ENCODE measurements around the gene DRICH1. TPM values are rescaled to one million over a fixed set of nuclear protein-coding genes. Genes with fewer than 3 reads are reported as not detected.
"Not testable (repeated sequence)": the region's sequence is repeated elsewhere in the genome, so short reads cannot be mapped to it uniquely, and the experiment has no call there.

The DRICH1 gene, protein sequence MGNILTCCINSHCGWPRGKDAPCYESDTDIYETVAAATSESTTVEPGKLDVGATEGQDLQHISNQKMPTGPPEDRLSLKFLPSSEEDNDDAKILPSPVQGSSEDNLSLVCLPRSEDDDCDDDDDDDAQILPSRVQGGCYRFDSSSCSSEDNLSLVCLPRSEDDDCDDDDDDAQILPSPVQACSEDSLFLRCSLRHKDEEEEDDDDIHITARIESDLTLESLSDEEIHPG
- not detected for total RNA-seq
- long read RNA-seq = 0 reads

DNA sequence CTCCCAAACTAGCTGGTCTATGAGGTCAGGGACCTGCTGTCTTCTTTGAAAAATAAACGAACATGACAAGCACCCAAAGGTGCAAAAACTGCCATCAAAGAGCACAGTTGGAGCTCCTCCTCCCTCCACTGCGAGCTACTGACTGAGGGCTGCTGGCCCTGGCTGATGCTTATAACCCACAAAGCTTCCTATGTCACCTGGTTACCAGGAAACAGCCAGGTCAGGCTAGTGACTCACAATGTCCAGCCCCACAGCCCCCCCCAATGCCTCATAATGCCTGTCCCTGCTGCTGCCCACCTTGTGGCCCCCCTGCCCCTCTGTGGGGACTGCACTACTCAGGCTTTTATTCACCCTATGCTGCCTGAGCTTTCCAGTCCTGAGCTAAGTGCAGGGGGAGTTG lies at the start of gene DRICH1:
Gene DRICH1, minus strand, starts transcription at position 144 of the 400 bp plus-strand sequence. CDS start 298 bp downstream, outside the sequence.
- no peak within 1 kb of the TSS for H3K4me3 ChIP-seq
- TF ChIP-seq, protein P1, sequence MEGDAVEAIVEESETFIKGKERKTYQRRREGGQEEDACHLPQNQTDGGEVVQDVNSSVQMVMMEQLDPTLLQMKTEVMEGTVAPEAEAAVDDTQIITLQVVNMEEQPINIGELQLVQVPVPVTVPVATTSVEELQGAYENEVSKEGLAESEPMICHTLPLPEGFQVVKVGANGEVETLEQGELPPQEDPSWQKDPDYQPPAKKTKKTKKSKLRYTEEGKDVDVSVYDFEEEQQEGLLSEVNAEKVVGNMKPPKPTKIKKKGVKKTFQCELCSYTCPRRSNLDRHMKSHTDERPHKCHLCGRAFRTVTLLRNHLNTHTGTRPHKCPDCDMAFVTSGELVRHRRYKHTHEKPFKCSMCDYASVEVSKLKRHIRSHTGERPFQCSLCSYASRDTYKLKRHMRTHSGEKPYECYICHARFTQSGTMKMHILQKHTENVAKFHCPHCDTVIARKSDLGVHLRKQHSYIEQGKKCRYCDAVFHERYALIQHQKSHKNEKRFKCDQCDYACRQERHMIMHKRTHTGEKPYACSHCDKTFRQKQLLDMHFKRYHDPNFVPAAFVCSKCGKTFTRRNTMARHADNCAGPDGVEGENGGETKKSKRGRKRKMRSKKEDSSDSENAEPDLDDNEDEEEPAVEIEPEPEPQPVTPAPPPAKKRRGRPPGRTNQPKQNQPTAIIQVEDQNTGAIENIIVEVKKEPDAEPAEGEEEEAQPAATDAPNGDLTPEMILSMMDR (IDR thresholded peaks at IDR 0.05; ENCODE audit: borderline replicate concordance) = no peak
- H3K4me1 ChIP-seq = no peaks in the 10 kb centered on the region
- intact Hi-C loops (cut with micrococcal nuclease) = no loop called here
- no peaks in the 10 kb centered on the region for H3K36me3 ChIP-seq
- no peak within 1 kb of the TSS for H3K27ac ChIP-seq (replicated peaks)
- H3K9me3 ChIP-seq (replicated peaks) = no peaks in the 10 kb centered on the region
- H3K27me3 ChIP-seq (ENCODE audit: low read depth) = no peaks in the 10 kb centered on the region
- DNase-seq = no peak

DNA sequence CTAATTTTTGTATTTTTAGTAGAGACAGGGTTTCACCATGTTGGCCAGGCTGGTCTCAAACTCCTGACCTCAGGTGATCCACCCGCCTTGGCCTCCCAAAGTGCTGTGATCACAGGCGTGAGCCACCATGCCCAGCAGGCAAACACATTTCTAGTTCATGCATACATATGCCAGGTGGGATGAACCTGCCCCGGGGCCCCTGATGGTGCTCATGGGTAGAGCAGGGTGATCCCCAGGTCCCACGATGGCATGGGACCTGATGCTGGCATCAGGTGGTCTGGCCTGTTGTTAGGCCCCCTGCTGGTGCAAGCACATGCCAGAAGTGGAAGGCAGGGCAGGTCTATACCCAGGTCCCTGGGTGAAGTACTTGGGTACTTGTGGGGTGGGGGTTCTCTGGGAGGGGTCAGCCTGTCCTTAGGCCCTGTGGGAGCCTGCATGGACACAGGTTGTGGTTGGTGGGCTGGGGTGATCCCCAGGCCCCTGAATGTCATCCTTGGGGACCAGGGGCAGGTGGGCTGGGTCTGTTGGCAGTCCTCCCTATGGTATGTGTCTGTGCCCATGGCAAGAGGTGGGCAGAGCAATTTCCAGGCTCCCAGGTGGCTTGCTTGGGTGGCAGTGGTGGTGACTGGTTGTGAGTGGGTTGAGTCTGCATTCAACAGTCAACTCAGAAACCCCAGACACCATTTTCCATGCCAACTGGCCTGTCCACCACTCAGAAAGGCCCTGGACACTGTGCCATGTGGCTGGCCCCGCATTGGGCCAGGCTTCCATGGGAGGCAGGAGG lies 49.1 kb upstream of the DRICH1 start:
- Histone ChIP-seq H3K9me3 (replicated peaks) (no peaks in the 10 kb centered on the region), H3K27ac (replicated peaks) (no peak overlapping the region), H3K27me3 (ENCODE audit: low read depth) (no peaks in the 10 kb centered on the region), H3K36me3 (no peaks in the 10 kb centered on the region), H3K4me3 (no peak overlapping the region), H3K4me1 (peaks cover 21% of the 10 kb centered on the region)
- TF ChIP-seq, protein P1 (IDR thresholded peaks at IDR 0.05; ENCODE audit: borderline replicate concordance) = no peak
- intact Hi-C loops (cut with micrococcal nuclease) = no loop called here
- no peak for DNase-seq

DNA sequence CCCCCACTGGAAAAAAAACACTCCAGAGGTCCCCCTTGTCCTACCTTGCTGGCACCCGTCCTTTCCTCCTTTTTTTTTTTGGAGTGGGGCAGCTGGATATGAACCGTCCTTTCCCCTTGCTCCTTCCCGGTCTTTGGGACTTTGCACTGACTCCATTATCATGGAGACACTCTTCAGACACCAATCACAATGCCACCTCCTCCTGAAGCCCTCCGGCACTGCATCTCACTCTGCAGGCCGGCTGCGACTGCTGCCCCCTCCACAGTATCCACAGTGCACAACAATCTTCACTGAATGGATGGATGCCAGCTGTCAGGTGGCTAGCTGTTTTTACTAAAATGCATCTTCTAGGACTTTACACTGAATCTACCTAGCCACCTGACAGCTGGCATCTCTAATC lies 46.0 kb upstream of the DRICH1 start:
- intact Hi-C loops (cut with micrococcal nuclease) = no loop called here
- Histone ChIP-seq H3K4me3 (no peak overlapping the region), H3K27me3 (ENCODE audit: low read depth) (no peaks in the 10 kb centered on the region), H3K36me3 (no peaks in the 10 kb centered on the region), H3K27ac (replicated peaks) (no peak overlapping the region), H3K9me3 (replicated peaks) (no peaks in the 10 kb centered on the region), H3K4me1 (peaks cover 14% of the 10 kb centered on the region)
- DNase-seq = no peak
- TF ChIP-seq, protein P1 (IDR thresholded peaks at IDR 0.05; ENCODE audit: borderline replicate concordance) = no peak

DNA sequence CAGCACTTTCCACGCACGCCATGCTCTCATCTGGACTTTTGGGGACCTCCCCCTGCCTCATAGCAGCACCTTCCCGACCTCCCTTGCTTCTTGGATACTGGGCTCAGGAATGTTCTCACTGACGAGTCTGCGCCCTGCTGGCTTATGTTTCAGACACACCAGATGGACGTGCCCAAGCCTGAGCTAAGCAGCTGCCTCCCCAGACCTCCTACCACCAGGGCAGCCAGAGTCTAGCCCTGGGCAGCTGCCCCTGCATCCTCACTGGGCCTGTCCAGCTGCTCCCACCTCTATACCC lies 45.5 kb upstream of the DRICH1 start:
- H3K27me3 ChIP-seq (ENCODE audit: low read depth) = no peaks in the 10 kb centered on the region
- H3K27ac ChIP-seq (replicated peaks) = no peak overlapping the region
- H3K4me1 ChIP-seq = peaks cover 14% of the 10 kb centered on the region
- H3K4me3 ChIP-seq = no peak overlapping the region
- intact Hi-C loops (cut with micrococcal nuclease) = no loop called here
- DNase-seq = no peak
- TF ChIP-seq, protein P1 (IDR thresholded peaks at IDR 0.05; ENCODE audit: borderline replicate concordance) = no peak
- no peaks in the 10 kb centered on the region for H3K36me3 ChIP-seq
- H3K9me3 ChIP-seq (replicated peaks) = no peaks in the 10 kb centered on the region

DNA sequence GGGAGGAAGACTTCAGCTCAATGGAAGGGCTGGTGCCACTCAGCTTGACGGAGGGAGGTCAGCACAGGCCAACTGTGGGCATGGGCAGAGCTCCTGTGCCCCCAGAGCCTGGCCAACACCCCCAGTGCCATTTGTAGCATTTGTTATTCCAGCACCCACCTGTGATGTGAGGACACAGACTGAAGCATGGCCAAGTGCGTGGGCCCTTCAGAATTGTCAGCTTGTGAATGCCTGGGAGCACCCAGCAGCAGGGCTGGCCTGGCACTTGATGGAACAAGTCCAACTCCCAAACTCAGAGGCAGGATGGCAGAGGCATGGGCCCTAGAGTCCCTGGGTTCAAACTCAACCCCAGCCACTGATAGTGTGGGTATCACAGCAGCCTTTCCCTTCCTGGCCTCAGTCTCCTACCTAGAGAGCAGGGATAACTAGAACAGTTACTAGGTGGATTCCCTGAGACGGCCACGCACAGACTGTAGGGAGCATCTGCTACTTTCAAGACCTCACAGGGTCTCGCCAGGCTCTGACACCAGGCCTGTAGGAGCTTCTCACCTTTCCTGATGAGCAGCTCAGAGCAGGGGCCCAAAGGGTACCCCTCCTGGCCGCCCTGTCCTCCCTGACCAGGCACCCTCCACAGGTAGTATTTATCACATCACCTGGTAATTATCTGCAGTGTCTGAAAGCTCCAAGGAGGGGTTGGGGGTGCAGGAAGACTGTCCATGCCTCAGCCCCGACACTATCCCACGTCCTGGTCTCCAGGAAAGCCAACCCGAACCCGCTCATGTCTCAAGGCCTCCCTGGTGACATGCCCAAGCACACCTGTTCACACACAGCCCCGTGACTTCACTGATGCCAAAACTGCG lies 45.0 kb upstream of the DRICH1 start:
- H3K36me3 ChIP-seq; H3K27ac ChIP-seq (replicated peaks); DNase-seq; H3K9me3 ChIP-seq (replicated peaks); H3K4me3 ChIP-seq; intact Hi-C loops (cut with micrococcal nuclease); H3K27me3 ChIP-seq (ENCODE audit: low read depth): not testable (repeated sequence)
- H3K4me1 ChIP-seq = peaks cover 11% of the 10 kb centered on the region
